D721Med (cell line): ENCODE measurements around the gene CHEK2.
"Not testable (repeated sequence)": the region's sequence is repeated elsewhere in the genome, so short reads cannot be mapped to it uniquely, and the experiment has no call there.

Experiments used
- DNase-seq: peaks from one replicate; pipeline ENCODE4 v3.0.0; 2011; ENCODE audit warnings: low spot score; ENCODE audit not compliant: insufficient read length
- FAIRE-seq: peaks from 2 replicates; lab custom pipeline; 2011; peaks lifted over from hg19 to GRCh38; lab: Jason Lieb, UNC
- TF ChIP-seq, protein P1 (sequence below): IDR thresholded peaks from 2 replicates; pipeline ENCODE4 v1.5.1; 2012; ENCODE audit warnings: mild to moderate bottlenecking, control low read depth; ENCODE audit not compliant: insufficient read depth; ENCODE audit errors: missing control alignments

Gene CHEK2

DNA sequence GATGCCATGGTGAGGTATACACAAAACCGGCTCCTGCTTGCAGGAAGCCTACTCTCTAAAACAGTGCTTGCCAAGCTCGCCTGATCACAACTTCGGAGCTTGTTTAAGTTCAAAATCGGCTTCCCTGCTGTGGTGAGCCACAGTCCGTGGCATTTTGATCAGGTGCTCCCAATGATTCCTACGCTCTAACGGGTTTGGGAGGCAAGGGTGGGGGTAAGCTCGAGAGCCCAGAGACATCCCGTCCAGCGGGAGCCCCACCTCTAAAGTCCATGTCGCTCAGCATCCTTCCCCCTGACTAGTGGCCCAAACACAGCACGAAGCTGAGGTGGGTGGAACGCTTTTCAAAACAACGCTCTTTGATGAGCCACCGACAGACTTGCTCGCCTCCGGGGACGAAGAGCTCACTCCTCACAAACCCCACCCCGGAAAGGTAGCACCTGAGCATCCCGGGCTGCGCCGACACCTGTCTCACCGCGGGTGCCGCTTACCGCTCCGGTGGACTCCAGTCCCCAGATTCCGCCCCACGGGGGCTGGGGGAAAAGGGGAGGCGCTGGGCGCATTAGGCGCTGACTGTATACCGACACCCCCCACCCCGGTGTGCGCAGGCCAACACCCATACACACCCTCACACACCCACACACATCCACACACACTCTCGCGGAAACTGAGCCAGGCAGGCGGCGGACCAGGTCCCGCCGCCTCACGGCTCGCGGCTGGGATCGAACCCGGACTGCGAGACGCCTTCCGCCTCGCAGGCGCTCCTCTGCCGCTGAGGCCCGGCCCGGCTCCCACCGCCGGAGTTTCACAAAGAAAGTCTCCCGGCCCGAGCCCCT lies 62.6 kb downstream of the CHEK2 start:
- FAIRE-seq, DNase-seq: not testable (repeated sequence)

DNA sequence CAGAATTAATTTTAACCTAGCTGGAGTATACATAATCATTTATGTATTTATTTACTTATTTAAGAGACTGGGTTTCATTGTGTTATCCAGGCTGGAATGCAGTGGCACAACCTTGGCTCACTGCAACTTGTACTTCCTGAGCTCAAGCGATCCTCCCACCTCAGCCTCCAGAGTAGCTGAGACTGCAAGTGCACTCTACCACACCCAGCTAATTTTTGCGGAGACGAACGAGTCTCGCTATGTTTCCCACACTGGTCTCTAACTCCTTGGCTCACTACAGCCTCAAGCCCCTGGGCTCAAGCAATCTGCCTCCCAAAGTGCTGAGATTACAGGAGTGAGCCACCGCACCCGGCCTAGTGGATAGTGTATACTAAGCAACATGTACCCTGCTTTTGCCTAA lies 63.5 kb downstream of the CHEK2 start:
- FAIRE-seq, DNase-seq: not testable (repeated sequence)

DNA sequence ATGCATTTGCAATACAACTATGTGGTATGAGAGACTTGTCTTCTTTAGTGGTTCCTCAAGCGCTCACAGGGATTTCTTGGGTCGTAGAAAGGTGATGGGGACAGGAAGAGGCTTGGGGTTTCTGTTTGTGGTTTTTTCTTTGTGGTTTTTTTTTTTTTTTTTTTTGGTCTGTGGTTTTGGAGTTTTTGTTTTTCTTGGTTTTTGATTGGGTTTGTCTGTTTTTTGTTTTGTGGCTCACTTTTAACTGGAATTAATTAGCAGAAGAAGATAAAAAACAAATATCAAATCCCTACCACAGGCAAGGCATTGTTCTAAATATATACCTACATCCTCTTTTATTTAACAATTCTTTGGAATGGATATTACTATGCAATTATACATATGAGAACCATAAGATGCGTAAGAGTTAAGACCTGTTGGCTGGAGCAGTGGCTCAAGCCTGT lies 67.5 kb downstream of the CHEK2 start:
- DNase-seq (no peak), FAIRE-seq (no peak)
- TF ChIP-seq, protein P1, sequence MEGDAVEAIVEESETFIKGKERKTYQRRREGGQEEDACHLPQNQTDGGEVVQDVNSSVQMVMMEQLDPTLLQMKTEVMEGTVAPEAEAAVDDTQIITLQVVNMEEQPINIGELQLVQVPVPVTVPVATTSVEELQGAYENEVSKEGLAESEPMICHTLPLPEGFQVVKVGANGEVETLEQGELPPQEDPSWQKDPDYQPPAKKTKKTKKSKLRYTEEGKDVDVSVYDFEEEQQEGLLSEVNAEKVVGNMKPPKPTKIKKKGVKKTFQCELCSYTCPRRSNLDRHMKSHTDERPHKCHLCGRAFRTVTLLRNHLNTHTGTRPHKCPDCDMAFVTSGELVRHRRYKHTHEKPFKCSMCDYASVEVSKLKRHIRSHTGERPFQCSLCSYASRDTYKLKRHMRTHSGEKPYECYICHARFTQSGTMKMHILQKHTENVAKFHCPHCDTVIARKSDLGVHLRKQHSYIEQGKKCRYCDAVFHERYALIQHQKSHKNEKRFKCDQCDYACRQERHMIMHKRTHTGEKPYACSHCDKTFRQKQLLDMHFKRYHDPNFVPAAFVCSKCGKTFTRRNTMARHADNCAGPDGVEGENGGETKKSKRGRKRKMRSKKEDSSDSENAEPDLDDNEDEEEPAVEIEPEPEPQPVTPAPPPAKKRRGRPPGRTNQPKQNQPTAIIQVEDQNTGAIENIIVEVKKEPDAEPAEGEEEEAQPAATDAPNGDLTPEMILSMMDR = no peak

DNA sequence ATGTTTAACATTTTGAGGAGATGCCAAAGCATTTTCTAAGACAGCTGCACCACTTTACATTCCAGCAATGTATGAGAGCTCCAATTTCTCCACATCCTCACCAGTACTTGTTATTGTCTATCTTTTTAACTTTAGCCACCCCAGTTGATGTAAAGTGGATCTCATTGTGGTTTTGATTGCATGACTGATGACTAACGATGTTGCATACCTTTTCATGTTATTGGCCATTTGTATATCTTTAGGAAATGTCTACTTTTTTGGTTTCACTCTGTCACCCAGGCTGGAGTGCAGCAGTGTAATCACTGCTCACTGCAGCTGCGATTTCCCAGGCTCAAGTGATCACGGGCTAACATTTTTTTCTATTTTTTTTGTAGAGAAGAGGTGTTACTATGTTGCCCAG lies 70.9 kb downstream of the CHEK2 start:
- no peak for DNase-seq
- no peak for FAIRE-seq
- TF ChIP-seq, protein P1 = no peak

DNA sequence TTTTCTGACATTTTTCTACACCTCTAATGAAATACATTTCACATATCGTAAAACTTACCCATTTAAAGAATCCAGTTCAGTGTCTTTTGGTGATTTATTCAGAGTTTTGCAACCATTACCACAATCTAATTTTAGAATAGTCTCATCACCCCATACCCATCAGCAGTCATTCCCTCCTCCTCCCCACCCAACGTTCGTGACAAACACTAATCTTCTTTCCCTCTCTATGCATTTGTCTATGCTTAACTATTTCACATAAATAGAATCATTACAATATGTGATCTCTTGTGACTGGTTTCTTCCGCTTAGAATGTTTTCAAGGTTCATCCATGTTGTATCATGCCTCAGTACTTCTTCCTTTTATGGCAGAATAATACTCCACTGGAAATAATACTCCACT lies 71.5 kb downstream of the CHEK2 start:
- DNase-seq (no peak), FAIRE-seq (no peak)
- TF ChIP-seq, protein P1 = no peak

DNA sequence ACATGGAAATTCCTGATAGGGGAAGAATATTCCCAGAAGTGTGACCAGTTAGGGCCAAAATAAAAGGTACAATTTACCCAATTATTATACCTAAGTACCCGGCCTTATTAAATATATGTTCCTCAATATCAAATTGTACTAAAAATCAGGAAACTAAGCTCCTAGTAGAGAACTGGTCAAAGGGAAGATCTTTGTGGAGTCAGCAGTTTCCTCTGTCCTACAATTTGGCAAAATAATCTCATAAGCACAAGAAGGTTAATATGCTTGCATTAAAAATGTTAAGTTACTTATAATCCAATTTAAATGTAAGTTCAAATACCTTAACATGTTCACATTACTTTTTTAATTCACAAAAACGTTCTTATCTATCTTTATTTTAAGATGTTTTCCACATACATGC lies 72.2 kb downstream of the CHEK2 start:
- DNase-seq (no peak), FAIRE-seq (no peak)
- TF ChIP-seq, protein P1 = no peak

DNA sequence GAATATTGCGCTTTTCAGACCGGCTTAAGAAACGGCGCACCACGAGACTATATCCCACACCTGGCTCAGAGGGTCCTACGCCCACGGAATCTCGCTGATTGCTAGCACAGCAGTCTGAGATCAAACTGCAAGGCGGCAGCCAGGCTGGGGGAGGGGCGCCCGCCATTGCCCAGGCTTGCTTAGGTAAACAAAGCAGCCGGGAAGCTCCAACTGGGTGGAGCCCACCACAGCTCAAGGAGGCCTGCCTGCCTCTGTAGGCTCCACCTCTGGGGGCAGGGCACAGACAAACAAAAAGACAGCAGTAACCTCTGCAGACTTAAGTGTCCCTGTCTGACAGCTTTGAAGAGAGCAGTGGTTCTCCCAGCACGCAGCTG lies 78.1 kb downstream of the CHEK2 start:
- not testable (repeated sequence) for FAIRE-seq, DNase-seq

DNA sequence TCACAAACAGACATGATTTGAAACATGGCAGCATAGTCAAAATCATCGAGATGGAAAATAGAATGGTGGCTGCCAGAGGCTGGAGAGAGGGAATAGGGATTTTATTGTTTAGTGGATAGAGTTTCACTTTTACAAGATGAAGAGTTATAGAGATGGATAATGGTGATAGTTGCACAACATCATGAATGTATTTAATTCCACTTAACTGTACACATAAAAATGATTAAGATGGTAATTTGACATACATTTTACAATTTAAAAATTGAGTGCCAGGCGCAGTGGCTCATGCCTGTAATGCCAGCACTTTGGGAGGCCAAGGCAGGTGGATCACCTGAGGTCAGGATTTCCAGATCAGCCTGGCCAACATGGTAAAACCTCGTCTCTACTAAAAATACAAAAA lies 83.2 kb downstream of the CHEK2 start:
- DNase-seq (no peak), FAIRE-seq (no peak)
- TF ChIP-seq, protein P1 = no peak

DNA sequence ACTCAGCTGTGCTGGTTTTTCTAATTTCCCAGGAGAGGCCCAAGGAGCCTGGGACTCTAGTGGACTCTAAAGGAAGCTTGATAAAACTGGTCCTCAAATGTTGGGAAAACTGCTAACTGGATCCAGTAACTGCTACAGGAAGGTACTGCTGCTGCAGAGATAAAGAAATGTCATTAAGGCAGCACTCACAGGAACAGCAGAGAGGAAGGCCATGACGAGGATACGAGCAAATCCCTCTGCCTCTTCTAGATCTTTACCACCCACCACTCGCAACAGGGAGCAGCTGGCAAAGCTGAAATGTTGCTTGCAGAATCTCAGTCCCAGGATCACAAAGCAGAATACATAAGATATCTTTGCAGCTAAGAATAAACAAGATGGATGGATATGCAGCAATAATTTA lies 85.4 kb downstream of the CHEK2 start:
- FAIRE-seq (no peak), DNase-seq (no peak)
- TF ChIP-seq, protein P1 = no peak
